Mesothelial cell of epicardium (in vitro differentiated cells): ENCODE results near the gene SPPL3. TPM values are rescaled to one million over a fixed set of nuclear protein-coding genes. Genes with fewer than 3 reads are reported as not detected.

Experiments used
- DNase-seq, 2 experiments: peaks; one replicate each; pipeline ENCODE4 v3.0.0; 2021; ENCODE audit warnings: low spot score in 2 of 2; ENCODE audit not compliant: unreplicated experiment in 2 of 2
- H3K27ac Mint-ChIP-seq: 2 replicates; pipeline ENCODE4 v1.8.0; 2021; ENCODE audit warnings: mixed read lengths
- H3K27me3 Mint-ChIP-seq: 2 replicates; pipeline ENCODE4 v1.8.0; 2021; ENCODE audit warnings: low read depth, mixed read lengths
- H3K36me3 Mint-ChIP-seq: 2 replicates; pipeline ENCODE4 v1.8.0; 2021; ENCODE audit warnings: mixed read lengths
- H3K4me1 Mint-ChIP-seq: 2 replicates; pipeline ENCODE4 v1.8.0; 2021; ENCODE audit warnings: mixed read lengths
- H3K4me3 Mint-ChIP-seq: 2 replicates; pipeline ENCODE4 v1.8.0; 2021; ENCODE audit warnings: mild to moderate bottlenecking, moderate library complexity, mixed read lengths
- H3K9me3 Mint-ChIP-seq: 2 replicates; pipeline ENCODE4 v1.8.0; 2021; ENCODE audit warnings: mixed read lengths
- CTCF ChIP-seq: fragments of 200-600 bp; sonication (generic); IDR thresholded peaks from one replicate; pipeline ENCODE4 v1.5.0; 2021; ENCODE audit warnings: antibody characterized with exemption; ENCODE audit not compliant: unreplicated experiment
- total RNA-seq: library from RNA; stranded (reverse); gene quantifications from 3 replicates; pipeline ENCODE4 v1.2.1, GENCODE V29; 2021

Gene SPPL3
- total RNA-seq, 1 donor from 2014 or later = 79.8 TPM

GRCh38 chr12:120725151-120725658, 179.0 kb downstream of the SPPL3 start:
- Mint-ChIP-seq H3K27me3 (no peaks in the 10 kb centered on the region), H3K4me3 (peak overlapping the region; percentile 84), H3K27ac (peak overlapping the region; percentile 80), H3K9me3 (no peaks in the 10 kb centered on the region), H3K4me1 (peaks cover 15% of the 10 kb centered on the region), H3K36me3 (peaks cover 32% of the 10 kb centered on the region)
- no peak for DNase-seq
- TF ChIP-seq CTCF = no peak

- DNase-seq = no peak
- no peaks in the 10 kb centered on the region for H3K27me3 Mint-ChIP-seq
- TF ChIP-seq CTCF = no peak
- H3K36me3 Mint-ChIP-seq = peaks cover 30% of the 10 kb centered on the region
- H3K4me1 Mint-ChIP-seq = peaks cover 15% of the 10 kb centered on the region
- no peaks in the 10 kb centered on the region for H3K9me3 Mint-ChIP-seq
- H3K27ac Mint-ChIP-seq = peak overlapping the region; percentile 80
- peak overlapping the region; percentile 84 for H3K4me3 Mint-ChIP-seq
Measured at GRCh38 chr12:120724720-120725119, 179.4 kb downstream of the SPPL3 start.

GRCh38 chr12:120722784-120723183, 181.4 kb downstream of the SPPL3 start:
- H3K27me3 Mint-ChIP-seq = no peaks in the 10 kb centered on the region
- H3K4me1 Mint-ChIP-seq = peaks cover 15% of the 10 kb centered on the region
- no peaks in the 10 kb centered on the region for H3K9me3 Mint-ChIP-seq
- no peak overlapping the region for H3K4me3 Mint-ChIP-seq
- no peak for TF ChIP-seq CTCF
- H3K27ac Mint-ChIP-seq = no peak overlapping the region
- peaks cover 37% of the 10 kb centered on the region for H3K36me3 Mint-ChIP-seq
- no peak for DNase-seq

GRCh38 chr12:120721866-120722265, 182.3 kb downstream of the SPPL3 start:
- no peak for TF ChIP-seq CTCF
- DNase-seq = no peak
- no peaks in the 10 kb centered on the region for H3K9me3 Mint-ChIP-seq
- H3K4me3 Mint-ChIP-seq = no peak overlapping the region
- peaks cover 37% of the 10 kb centered on the region for H3K36me3 Mint-ChIP-seq
- H3K4me1 Mint-ChIP-seq = peaks cover 15% of the 10 kb centered on the region
- no peak overlapping the region for H3K27ac Mint-ChIP-seq
- no peaks in the 10 kb centered on the region for H3K27me3 Mint-ChIP-seq

- Mint-ChIP-seq H3K9me3 (no peaks in the 10 kb centered on the region), H3K27ac (no peak overlapping the region), H3K36me3 (peaks cover 42% of the 10 kb centered on the region), H3K27me3 (no peaks in the 10 kb centered on the region), H3K4me1 (peaks cover 13% of the 10 kb centered on the region), H3K4me3 (no peak overlapping the region)
- no peak for TF ChIP-seq CTCF
- no peak for DNase-seq
Measured at GRCh38 chr12:120720987-120721801, 183.0 kb downstream of the SPPL3 start.
